Stimulated activated CD4-positive, alpha-beta T cell treated with anti-CD3 and anti-CD28 coated beads, Interleukin-2, amount 100 ng/mL, for 4 hours (primary cell): ENCODE measurements around the gene DOC2B.
"Not testable (repeated sequence)": the region's sequence is repeated elsewhere in the genome, so short reads cannot be mapped to it uniquely, and the experiment has no call there.

Experiments used
- DNase-seq: peaks from one replicate; pipeline ENCODE4 v3.0.0-alpha.2; 2020; ENCODE audit warnings: low read depth

The DOC2B gene

GRCh38 chr17:144936-145670, 36.3 kb downstream of the DOC2B start:
- DNase-seq: no peak

GRCh38 chr17:143785-144281, 37.6 kb downstream of the DOC2B start:
- peak; percentile 74 for DNase-seq

- no peak for DNase-seq
These were observed 38.3 kb downstream of the DOC2B start for GRCh38 chr17:142876-143784.

DNA sequence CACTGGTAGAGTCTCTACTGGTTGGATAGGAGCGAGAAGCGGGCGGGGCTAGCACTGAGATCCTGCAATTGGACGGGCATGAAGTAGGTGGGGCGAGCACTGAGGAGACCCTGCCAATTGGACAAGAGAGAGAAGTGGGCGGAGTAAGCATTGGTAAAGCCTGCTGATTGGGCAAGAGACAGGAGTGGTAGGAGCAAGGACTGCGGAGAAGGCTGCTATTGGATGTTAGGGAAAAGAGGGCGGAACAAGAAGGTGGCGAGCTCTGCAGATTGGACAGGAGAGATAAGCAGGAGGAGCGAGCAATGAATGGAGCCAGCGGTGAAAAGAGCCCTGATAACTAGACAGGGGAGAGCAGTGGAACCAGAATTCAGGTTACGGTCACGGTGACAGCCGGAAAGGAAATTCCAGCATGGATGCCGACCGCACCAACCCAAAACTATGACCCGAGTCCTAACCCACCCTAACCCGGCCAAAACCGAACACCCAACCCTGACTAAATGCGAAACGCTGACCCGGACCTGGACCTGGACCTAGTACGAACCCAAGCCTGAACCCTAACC, 39.3 kb downstream of the DOC2B start:
- DNase-seq: no peak

GRCh38 chr17:139401-140205, 41.8 kb downstream of the DOC2B start:
- DNase-seq: not testable (repeated sequence)

- not testable (repeated sequence) for DNase-seq
These were observed 44.2 kb downstream of the DOC2B start, which contains the start of gene SCGB1C2 for GRCh38 chr17:137166-137807. TSS of gene SCGB1C2 (plus strand) at chr17:137569. CDS start at chr17:137591, 22 bp downstream.

GRCh38 chr17:136531-136930, 44.9 kb downstream of the DOC2B start:
- DNase-seq: peak; percentile 67

GRCh38 chr17:135895-136294, 45.6 kb downstream of the DOC2B start:
- DNase-seq: not testable (repeated sequence)

GRCh38 chr17:135022-135421, 46.4 kb downstream of the DOC2B start:
- not testable (repeated sequence) for DNase-seq

DNA sequence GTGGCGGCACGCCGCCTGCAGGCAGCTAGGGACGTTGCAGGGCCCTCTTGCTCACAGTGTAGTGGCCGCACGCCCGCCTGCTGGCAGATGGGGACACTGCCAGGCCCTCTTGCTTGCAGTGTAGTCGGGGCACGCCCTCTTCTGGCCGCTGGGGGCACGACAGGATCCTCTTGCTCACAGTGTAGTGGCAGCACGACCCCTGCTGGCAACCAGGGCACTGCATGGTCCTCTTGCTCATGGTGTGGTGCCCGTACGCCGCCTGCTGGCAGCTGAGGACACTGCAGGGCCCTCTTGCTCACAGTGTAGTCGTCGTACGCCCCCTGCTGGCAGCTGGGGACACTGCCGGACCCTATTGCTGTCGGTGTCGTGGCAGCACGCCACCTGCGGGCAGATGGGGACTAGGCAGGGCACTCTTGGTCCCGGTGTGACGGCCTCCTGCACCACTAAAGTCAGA, 47.1 kb downstream of the DOC2B start:
- not testable (repeated sequence) for DNase-seq

DNA sequence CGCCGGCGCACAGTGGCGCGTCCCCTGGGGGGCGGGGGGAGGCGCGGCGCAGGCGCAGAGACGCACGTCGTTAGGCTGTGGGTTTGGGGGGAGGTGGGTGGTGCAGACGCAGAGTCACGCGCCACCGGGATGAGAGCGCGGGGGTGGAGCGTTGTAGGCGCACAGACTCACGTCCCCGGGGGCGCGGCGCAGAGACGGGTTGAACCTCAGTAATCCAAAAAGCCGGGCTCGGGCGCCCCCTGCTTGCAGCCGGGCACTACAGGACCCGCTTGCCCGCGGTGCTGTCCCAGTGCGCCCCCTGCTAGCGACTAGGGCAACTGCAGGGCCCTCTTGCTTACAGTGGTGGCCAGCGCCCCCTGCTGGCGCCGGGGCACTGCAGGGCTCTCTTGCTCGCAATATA, 47.5 kb downstream of the DOC2B start:
- not testable (repeated sequence) for DNase-seq

DNA sequence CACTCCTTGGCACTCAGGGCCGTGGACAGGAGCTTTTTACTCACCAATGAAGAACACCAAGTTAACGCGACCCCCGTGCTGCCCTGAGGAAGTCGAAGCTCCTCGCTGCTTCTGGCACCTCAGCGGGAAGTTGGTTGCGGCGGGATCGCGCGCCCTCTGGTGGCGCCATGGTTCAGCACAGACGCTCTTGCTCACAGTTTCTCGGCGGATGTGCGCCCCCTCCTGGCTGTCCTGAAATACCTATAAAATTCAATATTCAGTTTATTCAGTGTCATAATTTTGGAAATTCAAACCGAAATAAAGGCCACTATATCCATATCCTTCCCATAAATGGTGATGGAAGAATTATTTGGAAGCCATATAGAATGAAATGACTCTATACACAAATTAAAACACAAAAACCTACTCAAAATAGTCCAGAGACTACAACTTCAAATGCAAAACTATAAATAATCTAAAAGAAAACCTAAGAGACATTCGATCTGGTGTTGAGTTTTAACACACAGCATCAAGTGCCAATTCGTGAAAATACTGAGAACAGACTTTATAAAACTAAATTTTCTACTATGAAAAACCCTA, 63.0 kb downstream of the DOC2B start:
- DNase-seq: not testable (repeated sequence)

DNA sequence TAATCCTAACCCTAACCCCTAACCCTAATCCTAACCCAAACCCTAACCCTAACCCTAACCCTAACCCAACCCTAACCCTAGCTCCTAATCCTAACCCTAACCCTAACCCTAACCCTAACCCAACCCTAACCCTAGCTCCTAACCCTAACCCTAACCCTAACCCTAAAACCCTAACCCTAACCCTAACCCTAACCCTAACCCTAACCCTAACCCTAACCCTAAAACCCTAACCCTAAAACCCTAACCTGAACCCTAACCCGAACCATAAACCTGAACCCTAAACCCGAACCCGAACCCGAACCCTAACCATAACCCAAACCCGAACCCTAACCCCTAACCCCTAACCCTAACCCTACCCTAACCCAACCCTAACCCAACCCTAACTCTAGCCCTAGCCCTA, 68.3 kb downstream of the DOC2B start:
- DNase-seq: not testable (repeated sequence)
